Loucy (cell line): ENCODE results near the gene RIPOR3.
"Not testable (repeated sequence)": the region's sequence is repeated elsewhere in the genome, so short reads cannot be mapped to it uniquely, and the experiment has no call there.

Experiments used
- H2AFZ ChIP-seq: fragments of 200-600 bp; sonication (generic); 2 replicates; pipeline ENCODE4 v1.6.0; 2016; ENCODE audit warnings: antibody characterized with exemption, mild to moderate bottlenecking, low read length, moderate library complexity
- H3F3A ChIP-seq: fragments of 200-600 bp; 2 replicates; pipeline ENCODE4 v1.6.0; 2016; ENCODE audit warnings: antibody characterized with exemption, low read depth, mild to moderate bottlenecking
- H3K27me3 ChIP-seq: fragments of 200-600 bp; sonication (generic); 2 replicates; pipeline ENCODE4 v1.6.1; 2014; ENCODE audit warnings: low read length, mild to moderate bottlenecking; ENCODE audit not compliant: insufficient read depth, poor library complexity, severe bottlenecking
- H3K36me3 ChIP-seq: fragments of 200-600 bp; sonication (generic); 2 replicates; pipeline ENCODE4 v1.6.1; 2016; ENCODE audit warnings: low read length; ENCODE audit not compliant: insufficient read depth
- H3K4me1 ChIP-seq: fragments of 200-600 bp; sonication (generic); 2 replicates; pipeline ENCODE4 v1.5.1; 2014; ENCODE audit warnings: low read length, mild to moderate bottlenecking; ENCODE audit not compliant: insufficient read depth, poor library complexity, severe bottlenecking
- H3K4me2 ChIP-seq: fragments of 200-600 bp; sonication (generic); 2 replicates; pipeline ENCODE4 v1.6.0; 2014; ENCODE audit warnings: antibody characterized with exemption, low read length, low read depth, mild to moderate bottlenecking; ENCODE audit not compliant: poor library complexity, severe bottlenecking
- H3K4me3 ChIP-seq: fragments of 200-600 bp; sonication (generic); 2 replicates; pipeline ENCODE4 v1.5.1; 2014; ENCODE audit warnings: low read length, mild to moderate bottlenecking, mixed read lengths; ENCODE audit not compliant: poor library complexity, severe bottlenecking
- H3K79me2 ChIP-seq: fragments of 200-600 bp; sonication (generic); 2 replicates; pipeline ENCODE4 v1.6.1; 2014; ENCODE audit warnings: low read length; ENCODE audit not compliant: insufficient read depth
- H3K9ac ChIP-seq: fragments of 200-600 bp; sonication (generic); 2 replicates; pipeline ENCODE4 v1.6.0; 2014; ENCODE audit warnings: mild to moderate bottlenecking, low read depth, low read length, moderate library complexity; ENCODE audit not compliant: poor library complexity, severe bottlenecking
- H3K9me2 ChIP-seq: fragments of 200-600 bp; sonication (generic); replicated peaks from 2 replicates; pipeline ENCODE4 v1.6.1; 2016; ENCODE audit warnings: low read depth, low read length, mixed read lengths
- H3K9me3 ChIP-seq: fragments of 200-600 bp; sonication (generic); 2 replicates; pipeline ENCODE4 v1.6.1; 2014; ENCODE audit warnings: mild to moderate bottlenecking, antibody characterized with exemption, low read length, low read depth; ENCODE audit not compliant: insufficient read depth
- H4K20me1 ChIP-seq: fragments of 200-600 bp; sonication (generic); 2 replicates; pipeline ENCODE4 v1.6.0; 2014; ENCODE audit warnings: antibody characterized with exemption, low read length, mild to moderate bottlenecking; ENCODE audit not compliant: insufficient read depth, poor library complexity, severe bottlenecking
- CTCF ChIP-seq: fragments of 200-600 bp; sonication (generic); conservative IDR thresholded peaks from 2 replicates; pipeline ENCODE4 v1.5.1; 2014; ENCODE audit warnings: mild to moderate bottlenecking, antibody characterized with exemption, low read length
- EZH2phosphoT487 ChIP-seq: fragments of 200-600 bp; IDR thresholded peaks from 2 replicates; pipeline ENCODE4 v1.6.1; 2018; ENCODE audit warnings: antibody characterized with exemption, mild to moderate bottlenecking, moderate library complexity, borderline replicate concordance

The RIPOR3 gene

GRCh38 chr20:50716518-50716917 is 25.2 kb upstream of the RIPOR3 start:
- Histone ChIP-seq H3K79me2 (no peaks in the 10 kb centered on the region), H3K36me3 (no peaks in the 10 kb centered on the region), H4K20me1 (no peaks in the 10 kb centered on the region), H3K4me3 (no peak overlapping the region), H3K9me3 (no peaks in the 10 kb centered on the region), H3K9me2 (no peaks in the 10 kb centered on the region), H3K9ac (no peak overlapping the region), H3K27me3 (no peaks in the 10 kb centered on the region), H3K4me1 (no peaks in the 10 kb centered on the region), H3K4me2 (no peak overlapping the region), H3F3A (no peaks in the 10 kb centered on the region), H2AFZ (no peak overlapping the region)
- TF ChIP-seq EZH2phosphoT487 = no peak
- TF ChIP-seq CTCF = no peak

- no peaks in the 10 kb centered on the region for H3K79me2 ChIP-seq
- no peak overlapping the region for H2AFZ ChIP-seq
- H3K36me3 ChIP-seq = no peaks in the 10 kb centered on the region
- H3K9me2 ChIP-seq = no peaks in the 10 kb centered on the region
- H3K27me3 ChIP-seq = no peaks in the 10 kb centered on the region
- H3K9me3 ChIP-seq = no peaks in the 10 kb centered on the region
- TF ChIP-seq CTCF = no peak
- no peak for TF ChIP-seq EZH2phosphoT487
- no peak overlapping the region for H3K9ac ChIP-seq
- no peaks in the 10 kb centered on the region for H4K20me1 ChIP-seq
- H3F3A ChIP-seq = no peaks in the 10 kb centered on the region
- H3K4me3 ChIP-seq = no peak overlapping the region
- no peak overlapping the region for H3K4me2 ChIP-seq
- H3K4me1 ChIP-seq = no peaks in the 10 kb centered on the region
Observed at GRCh38 chr20:50715694-50716093, 24.4 kb upstream of the RIPOR3 start.

- not testable (repeated sequence) for H4K20me1 ChIP-seq, H3K4me2 ChIP-seq, H3K4me3 ChIP-seq, H3K9ac ChIP-seq, H3F3A ChIP-seq, H3K4me1 ChIP-seq, H3K36me3 ChIP-seq, H3K9me3 ChIP-seq, H3K79me2 ChIP-seq, H2AFZ ChIP-seq, H3K9me2 ChIP-seq, H3K27me3 ChIP-seq
Observed at GRCh38 chr20:50714426-50714825, 23.1 kb upstream of the RIPOR3 start.

GRCh38 chr20:50713657-50714101 is 22.3 kb upstream of the RIPOR3 start:
- H3K4me2 ChIP-seq = no peak overlapping the region
- no peaks in the 10 kb centered on the region for H3K4me1 ChIP-seq
- no peaks in the 10 kb centered on the region for H3K9me2 ChIP-seq
- H3K9ac ChIP-seq = no peak overlapping the region
- H3K36me3 ChIP-seq = no peaks in the 10 kb centered on the region
- peak; percentile 20; the same call in 1 of the 2 replicates for TF ChIP-seq CTCF
- TF ChIP-seq EZH2phosphoT487 = no peak
- H3K79me2 ChIP-seq = no peaks in the 10 kb centered on the region
- H3K9me3 ChIP-seq = no peaks in the 10 kb centered on the region
- no peaks in the 10 kb centered on the region for H3F3A ChIP-seq
- no peak overlapping the region for H3K4me3 ChIP-seq
- H4K20me1 ChIP-seq = no peaks in the 10 kb centered on the region
- no peak overlapping the region for H2AFZ ChIP-seq
- H3K27me3 ChIP-seq = no peaks in the 10 kb centered on the region
